DMS53 (cell line): ENCODE measurements around the gene ADM.
A peak's percentile ranks its signal among the peaks of the same experiment; 100 is the strongest.

ENCODE experiments used
- DNase-seq: peaks from one replicate; lab custom pipeline; 2025; lab: John Stamatoyannopoulos, UW

Gene ADM

DNA sequence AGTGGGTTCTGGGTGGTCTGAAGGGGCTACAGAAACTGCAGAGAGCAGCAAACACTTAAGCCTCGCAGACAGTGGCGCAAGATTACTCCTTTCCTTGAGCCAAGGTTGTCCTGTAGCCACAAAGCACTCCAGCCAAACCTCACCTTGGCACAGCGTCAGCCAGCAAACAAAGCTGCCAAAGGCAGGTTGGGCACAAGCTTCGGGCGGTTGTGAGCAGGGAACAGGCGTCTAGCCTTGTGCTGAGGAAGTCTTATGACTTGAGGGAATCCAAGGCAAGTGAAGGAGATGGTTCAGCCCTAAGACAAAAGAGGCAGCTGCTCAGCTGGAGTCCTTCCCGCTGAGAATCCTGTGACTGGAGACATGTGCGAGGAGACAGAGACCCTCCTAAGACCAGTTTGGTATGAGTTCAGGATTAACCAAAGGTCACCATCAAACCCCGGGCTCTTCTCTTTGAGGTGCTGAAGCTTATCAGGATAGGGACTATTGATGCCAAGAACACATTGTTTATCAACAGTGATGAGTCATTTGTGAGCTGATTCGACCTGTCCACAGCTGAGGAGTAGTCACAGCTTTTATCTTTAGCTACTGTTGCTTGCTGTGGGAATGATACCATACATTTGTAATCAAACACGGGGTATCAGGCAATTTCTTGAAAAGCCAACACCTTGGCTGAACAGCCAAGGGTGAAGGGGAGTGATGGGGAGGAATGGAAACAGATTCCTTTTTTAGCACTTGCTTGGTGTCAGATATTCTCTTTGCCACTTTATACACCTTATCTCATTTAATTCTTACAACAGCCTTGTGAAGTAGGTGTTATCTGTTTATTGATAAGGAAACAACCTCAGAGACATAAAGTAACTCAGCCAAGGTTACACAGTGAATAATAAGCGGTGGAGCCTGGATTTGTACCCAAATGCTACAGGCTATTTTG is 4.6 kb downstream of the ADM start:
- DNase-seq, result peak; percentile 89

DNA sequence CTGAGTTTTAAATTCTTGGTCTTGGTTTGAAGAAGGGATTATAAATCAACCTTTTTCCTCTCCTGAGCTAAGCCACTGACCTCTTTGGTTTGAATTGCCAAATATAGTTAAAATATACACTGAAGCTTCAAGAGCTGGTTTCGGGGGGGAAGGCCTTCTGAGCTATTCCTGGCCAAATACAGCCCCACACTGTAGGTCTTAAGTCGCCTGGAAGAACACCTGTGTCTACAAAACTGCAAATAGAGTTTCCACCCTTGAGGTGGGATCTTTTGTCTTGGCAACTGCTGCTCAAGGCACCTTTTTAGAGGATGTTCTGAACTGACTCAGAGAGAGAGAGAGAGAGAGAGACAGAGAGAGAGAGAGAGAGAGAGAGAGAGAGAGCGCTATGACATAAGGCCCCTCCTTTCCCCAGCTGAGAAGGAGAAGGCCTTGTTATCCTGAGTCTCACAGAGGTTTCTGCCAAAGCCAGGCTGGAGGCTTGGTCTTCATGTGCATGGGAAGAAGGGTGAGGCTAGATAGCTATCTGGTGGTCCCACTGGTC is 5.5 kb downstream of the ADM start:
- peak; percentile 62 for DNase-seq

DNA sequence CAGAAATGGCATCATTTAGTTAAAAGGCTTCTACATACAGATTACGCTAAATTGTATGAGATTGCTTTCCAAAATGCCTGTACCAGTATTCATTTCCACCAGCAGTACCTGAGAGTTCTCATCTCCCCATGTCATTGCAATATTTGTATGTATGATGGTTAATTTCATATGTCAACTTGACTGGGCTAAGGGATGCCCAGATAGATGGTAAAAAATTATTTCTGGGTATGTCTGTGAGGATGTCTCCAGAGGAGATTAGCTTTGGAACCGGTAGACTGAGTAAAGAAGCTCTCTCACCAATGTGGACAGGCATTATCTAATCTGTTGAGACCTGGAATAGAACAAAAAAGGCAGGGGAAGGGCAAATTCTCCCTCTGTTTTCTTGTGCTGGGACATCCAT is 6.9 kb downstream of the ADM start:
- no peak for DNase-seq

DNA sequence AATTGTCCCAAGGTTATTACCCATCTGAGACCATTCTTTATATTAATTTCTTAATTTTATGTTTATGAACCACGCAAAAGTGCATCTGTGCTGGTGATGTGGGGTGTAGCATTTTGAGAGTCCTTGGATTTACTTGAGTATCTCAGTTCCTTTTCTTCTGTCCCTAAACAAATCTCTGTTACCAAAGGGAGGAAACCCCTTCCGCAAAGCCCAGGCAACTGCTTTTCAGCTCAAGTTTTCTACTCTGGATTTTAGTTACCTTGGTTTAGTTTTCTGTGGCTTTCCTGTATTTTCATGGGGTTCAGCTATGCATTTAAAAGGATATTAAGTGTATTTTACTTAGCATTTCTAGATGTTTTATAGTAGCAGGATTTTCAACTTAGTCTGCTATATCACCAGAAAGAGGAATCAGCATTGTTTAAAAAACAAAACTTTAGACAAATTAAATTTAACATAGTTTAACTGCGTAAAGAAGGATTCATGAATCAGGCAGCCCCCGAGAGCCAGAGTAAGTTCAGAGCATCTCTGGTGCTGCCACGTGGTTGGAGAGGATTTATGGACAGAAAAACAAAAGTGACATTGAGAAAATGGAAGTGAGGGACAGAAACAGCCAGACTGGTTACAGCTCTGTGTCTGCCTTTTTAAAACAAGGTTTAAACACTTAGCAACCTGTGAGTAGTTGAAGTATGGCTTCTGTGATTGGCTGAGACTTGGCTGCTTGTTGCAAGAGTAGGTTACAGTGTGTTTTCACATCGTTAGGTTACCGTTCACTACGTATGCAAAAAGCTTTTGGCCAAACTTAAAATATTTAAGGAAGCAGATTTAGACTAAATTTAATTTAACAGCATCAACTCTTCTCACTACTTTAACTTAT is 9.6 kb downstream of the ADM start:
- peak; percentile 68 for DNase-seq

DNA sequence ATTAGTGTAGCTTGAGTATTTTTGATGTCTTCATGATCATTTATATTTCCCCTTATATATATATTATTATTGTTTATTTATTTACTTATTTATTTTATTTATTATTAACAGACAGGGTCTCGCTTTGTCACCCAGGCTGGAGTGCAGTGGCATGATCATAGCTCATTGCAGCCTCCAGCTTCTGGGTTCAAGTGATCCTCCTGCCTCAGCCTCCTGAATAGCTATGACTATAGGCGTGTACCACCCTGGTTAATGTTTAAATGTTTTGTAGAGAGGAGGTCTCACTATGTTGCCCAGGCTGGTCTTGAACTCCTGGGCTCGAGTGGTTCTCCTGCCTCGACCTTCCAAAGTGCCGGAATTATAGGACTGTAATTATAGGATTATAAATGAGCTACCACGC is 10.2 kb downstream of the ADM start:
- no peak for DNase-seq

DNA sequence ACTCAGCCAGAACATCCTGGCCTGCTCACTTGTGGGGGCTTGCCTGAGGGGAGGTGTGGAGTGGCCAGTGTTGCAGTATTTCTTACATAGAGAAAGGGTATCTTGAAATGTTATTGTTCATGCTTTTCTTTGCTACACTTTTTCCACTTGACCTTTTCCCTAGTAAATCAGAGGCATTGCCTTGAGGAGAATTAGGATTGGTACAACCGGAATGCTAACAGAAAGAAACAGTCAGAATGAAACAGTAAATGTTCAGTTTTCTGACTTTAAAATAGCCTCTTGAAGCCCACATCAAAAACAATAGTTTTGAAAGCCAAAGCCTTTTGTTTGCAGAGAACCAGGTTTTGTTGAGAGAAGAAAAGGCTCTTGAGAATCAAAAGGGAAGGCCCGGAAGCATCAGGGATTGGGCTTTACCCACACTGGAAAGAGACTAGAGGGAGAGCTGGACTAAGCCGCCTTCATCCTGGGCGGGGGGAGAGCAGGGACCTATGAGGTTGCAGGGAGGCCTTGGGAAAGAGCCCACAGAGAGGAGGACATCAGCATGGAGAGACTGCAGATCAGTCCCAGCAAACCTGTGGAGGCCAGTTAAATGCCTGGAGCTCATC is 12.4 kb downstream of the ADM start:
- DNase-seq, result peak; percentile 92

DNA sequence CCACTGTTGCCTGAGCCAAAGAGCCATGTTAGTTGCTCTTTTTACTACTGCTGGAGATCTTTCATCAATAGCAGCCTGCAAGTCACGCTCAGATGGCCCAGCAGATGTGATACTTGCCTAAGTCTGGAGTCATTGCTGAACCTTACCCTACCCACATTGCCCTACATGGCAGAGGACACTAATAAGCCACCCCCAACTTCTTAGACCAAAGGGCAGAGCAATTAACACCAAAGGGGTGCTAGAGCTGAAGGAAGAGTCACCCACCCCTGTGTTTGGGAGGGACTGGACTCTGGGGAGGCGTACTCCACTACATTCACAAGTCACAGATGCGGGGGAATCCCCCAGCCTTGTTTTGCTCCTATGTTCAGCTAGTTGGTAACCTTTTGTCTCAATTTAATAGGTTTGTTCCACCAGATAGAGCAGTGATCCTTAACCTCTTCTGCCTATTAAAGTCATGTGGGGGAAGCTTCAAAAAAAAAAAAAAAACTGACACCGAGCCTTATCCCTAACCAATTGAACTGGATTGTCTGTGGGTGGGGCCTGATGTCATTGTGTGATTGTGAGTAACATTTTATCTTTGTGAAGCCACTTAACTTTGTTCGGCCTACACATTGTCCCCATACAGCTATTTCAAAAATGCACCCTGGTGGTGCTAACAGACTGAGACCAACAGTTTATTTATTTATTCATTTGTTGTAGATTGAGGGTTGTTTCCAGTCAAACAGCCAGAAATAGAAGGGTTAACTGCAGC is 13.1 kb downstream of the ADM start:
- DNase-seq, result peak; percentile 80

DNA sequence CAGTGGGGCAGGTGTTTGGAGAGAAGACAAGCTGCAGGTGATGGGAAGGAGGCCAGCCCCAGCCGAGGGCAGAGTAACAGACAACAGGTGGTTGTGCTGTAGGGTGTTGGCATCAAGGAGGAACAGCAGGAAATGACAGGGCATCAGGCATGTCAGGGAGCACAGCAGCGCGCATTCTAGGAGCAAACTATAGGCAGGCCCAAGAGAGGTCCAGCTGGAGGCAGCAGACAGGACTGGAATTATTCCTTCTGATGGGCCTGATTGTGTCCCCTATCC is 13.6 kb downstream of the ADM start:
- peak; percentile 94 for DNase-seq

DNA sequence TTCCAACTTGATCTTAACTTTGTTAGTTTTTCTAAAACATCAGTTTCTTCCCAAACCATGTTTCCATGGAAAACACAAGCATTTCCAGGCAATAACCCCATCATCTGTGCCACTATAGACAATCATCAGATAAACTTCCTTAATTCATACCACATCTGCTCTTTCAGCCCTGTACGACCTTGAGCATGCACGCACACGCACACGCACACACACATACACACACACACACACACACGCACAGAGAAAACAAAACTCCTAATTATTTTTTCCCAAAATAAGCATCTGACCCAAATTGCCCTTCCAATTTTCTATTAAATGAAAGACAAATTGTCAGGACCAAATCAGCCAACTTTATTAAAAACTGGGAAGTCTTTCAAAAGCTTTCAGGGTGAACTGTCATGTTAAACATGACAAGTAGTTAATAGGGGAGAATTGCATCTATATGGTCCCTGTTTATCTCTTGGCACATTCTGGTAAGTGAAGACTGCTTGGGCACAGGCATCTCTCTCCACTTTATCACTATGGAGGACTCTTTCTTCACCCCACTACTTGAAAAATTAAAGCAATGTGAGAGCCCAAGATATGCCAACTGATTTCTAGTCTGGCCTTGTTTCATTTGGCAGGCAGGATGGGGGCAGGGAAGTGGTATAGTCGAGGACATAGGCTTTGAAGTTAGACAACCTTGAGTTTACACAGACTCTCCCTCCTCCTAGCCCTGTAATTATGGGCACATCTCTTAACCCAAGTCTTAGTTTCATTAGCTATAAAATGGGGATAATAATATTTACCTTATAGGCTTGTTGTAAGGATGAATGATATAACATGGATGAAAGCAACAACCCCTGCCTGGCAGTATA is 15.1 kb downstream of the ADM start:
- no peak for DNase-seq

DNA sequence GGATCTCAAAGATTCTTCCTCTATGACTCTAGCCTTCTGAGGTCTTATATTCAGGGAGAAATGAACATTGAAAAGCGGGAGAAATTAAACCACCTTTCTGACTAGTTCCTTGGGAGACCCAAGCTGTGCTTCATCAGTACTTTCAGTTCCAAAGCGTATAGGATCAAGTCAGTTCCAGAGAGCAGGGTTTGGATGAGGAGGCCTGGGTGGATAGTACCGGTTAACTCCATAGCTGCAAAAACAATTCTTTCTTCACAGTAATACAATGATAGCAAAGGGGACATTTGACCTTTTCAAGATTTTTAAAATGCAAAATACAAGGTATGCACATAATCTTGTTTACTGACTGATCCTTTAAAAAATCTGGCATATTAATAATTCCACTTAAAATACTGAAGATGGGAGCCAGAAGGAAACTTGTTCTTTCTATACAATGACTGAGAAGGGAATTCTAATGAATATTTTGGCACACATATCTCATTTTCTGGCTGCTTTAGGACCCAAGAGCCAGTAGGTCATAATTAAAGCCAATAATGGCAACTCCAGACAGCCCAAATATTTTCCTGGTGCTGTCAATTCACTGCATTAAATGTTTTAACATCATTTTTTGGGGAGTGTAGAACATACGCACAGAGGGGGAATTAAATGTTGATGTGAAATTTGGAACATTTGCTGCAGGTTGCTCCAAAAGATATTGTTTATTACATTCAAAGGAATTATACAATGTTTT is 16.0 kb downstream of the ADM start:
- DNase-seq, result no peak

DNA sequence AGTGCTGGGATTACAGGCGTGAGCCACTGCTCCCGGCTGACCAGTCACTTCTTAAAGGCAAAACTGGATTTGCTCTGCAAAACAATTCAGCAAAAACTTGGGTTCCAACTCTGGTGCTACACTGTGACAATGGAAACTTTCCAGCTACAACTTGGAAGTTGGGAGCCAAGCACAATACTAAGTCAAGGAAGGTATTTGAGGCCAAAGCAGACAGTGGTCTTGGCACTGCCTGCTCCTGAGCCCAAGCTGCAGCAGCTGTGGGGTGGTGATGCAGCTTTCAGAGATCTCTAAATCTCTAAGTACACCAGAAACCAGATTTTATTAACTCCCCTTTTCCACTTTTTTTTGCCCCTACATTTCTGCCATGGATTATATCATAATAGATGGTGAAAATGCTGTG is 17.5 kb downstream of the ADM start:
- no peak for DNase-seq

DNA sequence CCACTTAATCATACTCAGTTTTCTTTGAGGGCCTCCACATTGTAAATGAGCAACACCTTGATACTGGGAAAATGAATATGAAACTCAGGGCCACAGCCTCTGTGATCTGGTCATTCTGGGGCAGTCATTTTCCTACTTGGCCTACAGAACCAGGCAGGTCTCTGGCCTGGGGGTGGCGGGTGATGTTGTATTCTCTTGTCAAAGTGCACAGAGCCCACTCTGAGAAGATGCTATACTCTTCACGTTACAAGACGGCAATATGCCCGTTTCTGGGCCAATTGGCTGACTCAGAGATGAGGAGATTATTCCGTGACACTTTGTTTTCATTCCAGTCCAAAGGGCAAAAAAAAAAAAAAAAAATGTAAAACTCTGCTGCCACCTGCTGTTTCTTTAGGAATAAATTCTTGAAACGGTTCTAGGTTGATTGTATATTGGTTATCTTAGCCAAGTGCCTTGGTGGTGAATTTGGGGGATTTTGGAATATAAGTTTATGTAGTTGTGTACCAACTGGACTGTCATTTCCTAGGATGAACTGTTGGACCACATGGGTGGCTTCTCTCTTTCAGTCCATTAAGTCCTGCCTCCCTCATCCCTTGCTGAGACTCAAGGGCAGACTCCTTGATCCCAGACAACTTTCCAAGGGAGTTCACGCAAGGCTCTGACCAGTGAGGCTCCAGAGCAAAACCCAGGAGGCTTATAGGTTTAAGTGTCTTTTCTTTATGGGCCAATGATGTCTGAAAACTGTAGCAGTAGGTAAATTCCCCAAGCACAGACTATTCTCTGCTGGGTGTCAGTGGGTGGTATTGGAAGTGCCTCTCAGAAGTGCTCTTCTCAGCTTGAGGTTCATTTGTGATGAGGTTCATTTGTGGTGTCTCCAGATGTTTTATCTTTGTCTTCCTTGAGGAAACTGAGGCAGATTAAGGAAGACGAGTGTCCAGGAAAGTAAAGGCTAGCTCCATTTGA is 18.2 kb downstream of the ADM start:
- DNase-seq, result peak; percentile 91

DNA sequence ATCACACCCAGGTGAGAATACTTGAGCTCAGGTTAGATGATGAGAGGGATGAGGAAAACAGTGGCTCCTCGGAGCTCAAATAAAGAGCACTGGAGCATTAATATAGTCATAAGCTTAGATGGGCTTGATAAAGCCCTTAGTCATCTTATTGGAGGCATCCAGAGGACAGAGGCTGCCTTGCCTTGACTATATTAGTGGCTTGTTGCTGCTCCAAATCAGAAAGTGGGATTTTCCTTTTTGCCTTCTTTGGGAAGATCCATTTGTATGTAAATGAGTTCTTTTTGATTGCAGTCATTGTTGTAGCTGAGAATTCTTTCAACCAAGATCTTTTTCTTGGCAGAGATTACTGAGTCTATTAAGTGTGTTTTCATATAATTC is 18.9 kb downstream of the ADM start:
- DNase-seq, result no peak

DNA sequence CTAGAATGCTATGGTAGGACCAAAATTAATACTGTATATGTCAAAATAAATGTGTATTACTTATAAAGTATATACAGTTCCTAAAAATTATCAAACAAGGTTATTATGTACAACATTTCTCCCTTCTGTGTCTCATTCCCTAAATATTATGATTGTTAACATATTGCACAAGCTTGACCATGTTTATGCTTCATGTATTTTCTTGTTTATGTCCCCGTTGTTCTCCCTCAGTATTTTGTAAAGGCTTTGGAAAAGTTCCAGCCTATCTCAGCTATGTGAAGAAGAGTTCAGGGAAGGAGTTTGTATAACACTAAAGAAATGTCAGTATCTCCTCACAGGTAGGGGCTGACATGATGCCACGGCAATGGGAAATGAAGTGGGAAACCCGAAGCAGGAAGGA is 19.6 kb downstream of the ADM start:
- DNase-seq, result no peak

DNA sequence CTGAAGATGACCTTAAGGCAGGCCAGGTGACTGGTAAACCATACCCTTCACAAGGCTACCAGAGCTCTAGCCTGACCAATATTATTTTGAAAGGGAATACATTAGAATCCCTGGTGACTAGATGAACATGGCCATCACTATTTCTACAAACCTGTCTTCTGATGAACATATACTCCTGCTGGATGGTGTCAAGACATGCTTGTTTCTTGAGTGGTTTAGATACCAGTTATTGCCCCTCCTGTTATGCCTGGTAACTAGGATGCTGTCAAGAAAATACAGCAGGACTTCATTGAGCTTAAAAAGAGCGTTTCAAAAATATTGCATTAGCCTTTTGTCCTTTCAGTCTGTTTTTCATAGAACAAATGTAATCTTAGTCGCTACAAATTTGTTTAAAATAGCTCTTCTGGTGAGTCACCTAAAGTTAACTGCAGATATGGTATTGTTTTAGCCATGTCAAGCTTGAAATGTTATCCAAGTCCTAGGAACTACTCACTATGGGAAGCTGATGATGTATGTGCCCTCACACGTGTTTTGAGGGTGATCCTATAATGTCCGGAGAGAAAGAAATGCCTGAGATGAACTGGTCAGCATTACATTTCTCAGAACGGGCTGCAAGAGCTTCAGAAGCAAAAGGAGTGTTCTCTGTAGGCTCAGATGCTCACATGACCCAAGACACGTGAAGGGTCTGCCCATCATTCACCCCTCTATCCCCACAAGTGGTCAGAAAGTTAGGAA is 20.6 kb downstream of the ADM start:
- no peak for DNase-seq

DNA sequence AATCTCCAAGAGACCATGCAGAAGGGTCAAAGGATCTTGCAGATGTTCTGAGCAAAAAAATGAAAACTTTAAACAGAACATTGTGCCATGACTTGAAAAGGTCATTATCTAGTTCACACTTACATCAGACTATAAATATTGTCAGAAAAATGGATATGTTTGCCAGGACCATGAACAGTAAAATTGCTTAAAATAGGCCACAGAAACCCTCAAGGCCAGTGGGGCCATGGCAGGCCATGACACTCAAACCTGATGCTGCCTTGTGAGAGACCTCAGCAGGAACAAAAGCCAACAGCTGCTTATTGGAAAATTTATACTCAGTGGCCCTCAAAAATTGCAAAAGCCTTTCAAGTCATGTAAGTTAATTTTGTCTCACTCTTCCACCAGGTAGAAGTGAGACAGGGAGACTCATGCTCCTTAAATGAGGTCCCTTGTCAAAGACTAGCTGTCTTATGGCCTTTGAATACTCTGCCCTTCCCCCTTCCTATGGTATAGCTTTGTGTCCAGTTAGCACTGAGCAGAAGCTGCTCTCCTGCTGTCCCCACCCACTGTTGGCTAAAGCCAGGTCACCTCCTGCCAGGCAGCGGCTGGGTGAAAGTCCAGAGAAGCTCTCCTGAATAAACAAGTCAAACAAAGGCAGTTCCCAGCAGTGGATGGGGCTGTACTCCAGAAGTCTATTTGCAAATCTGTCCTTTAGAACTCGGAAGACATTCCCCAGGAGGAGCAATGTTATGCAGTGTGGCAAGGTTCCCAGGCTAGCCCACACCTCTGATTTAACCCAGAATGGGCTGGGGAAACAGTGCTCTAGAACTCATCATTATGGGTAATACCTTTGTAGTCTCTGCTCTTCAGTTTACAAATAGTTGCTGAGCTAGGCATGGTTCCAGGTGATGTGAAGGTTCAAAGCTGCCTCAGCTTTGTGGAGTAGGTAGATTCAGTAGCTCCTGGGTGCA is 21.4 kb downstream of the ADM start:
- DNase-seq, result peak; percentile 89

DNA sequence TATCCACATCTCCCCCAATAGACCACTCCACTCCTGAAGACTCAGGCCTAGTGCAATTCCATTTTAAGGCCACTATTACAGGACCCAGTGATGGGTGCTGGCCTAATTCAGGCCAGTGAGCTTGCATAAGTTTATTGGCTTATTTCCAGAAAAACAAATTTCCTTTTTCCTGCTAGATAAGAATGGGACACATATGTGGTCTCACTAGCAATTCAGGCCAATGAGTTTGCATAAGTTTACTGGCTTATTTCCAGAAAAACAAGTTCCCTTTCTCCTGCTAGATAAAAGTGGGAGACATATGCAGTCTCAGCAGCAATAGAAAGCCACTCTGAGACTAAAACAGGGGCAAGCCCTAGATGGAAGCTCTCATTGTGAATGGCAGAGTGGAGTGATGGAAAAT is 22.4 kb downstream of the ADM start:
- peak; percentile 15 for DNase-seq
